Stimulated activated CD8-positive, alpha-beta memory T cell treated with anti-CD3 and anti-CD28 coated beads, Interleukin-2, amount 100 ng/mL, for 1 hour (primary cell): ENCODE measurements around the gene SERPINA4.

Experiments used
- DNase-seq, 2 donors: peaks; one replicate each; pipeline ENCODE4 v3.0.0-alpha.2; 2020; ENCODE audit warnings: low read depth in 2 of 2

The SERPINA4 gene

DNA sequence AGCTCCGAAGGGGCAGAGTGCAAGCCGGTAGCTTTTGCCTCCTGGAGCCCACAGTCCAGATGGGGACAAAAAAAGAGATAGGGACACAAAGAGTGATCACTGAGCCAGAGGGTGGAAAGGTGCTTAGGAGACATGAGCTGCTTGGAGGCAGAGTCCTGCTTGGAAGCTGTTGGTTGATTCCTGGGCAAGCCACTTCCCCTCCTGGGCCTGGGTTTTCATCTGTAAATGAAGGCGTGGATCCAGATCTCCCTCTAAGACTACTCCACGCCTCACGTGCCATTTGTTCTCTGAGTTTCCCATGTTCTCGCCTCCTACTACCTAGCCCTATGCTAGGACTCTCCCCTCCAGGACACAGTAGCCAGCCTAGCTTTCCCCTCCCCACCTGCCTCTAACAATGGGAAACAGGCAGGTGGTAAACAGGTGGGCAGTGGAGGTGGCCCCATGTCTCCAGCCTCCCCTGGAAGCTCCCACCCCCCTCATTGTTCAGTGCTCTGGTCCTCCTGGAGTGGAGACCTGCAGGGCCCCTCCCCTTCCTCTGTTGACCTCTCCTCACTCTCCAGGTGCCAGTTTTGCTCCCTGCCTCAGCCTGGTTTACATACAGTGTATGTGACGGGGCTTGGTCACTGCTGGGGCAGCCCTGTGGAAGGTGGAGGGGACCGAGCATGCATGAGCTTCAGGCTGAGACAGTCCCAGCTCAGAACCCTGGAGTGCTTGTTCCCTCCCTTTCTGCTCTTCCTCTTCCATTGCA, 54.8 kb downstream of the SERPINA4 start:
- DNase-seq, result no peak

DNA sequence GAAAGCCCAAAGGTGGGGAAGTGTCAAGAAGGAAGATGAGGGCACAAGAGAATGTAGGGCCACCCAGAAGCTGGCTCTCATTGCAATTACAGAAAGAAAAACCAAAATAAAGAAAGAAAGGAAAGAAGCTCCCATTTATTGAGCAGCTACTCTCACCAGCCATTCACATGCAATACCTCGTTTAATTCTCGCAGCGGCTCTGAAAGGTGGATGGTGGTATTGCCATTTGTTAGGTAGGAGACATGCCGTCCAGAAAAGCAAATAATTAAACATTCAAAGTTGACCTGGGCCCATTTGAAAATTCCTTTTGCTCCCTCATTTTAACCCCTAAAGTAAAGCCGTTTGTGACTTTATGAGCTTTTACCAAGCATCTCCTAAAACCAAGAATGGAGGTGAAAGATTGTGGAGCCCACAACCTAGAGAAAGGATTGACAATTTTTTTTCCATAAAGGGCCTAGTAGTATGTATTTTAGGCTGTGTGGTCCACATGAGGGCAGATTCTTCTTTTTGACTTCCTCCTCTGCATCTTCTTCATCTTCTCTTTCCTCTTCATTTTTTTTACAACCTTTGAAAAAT, 56.2 kb downstream of the SERPINA4 start:
- DNase-seq, result no peak

DNA sequence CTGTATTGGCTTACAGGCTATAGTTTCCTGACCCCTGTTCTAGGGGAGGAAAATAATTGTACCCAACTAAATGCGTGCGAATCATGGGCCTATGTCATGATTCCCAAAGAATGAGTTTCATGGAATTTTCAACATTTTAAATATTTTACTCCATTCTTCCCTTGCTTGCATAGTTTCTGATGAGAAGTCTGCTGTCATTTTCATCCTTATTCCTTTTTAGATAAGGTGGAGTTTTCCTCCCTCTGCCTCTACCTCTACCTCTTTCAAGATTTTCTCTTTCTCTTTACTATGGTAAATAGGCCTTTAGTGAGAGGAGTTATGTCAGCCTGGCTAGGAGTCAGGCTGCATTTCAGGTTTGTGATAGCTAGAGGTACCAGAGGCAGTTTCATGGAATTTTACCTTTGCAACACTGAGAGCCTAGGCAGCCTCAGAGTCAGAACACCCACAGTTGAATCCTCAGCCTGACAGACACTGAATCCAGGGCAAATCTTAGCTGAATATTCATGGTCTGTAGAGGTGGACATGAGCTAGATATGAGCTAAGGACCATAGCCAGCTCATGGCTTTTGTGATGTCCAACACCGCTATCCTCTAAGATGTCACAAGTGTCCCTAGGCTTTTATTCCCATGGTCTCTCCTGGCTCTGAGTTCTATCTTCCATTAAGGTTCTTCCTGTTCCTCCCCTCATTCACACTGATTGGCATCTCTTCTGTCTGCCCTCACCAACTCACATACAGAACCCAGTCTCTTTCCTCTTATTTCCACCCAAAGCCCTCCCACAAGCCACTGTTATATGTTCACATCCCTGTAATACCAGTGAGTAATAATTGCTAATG, 57.0 kb downstream of the SERPINA4 start:
- no peak for DNase-seq

DNA sequence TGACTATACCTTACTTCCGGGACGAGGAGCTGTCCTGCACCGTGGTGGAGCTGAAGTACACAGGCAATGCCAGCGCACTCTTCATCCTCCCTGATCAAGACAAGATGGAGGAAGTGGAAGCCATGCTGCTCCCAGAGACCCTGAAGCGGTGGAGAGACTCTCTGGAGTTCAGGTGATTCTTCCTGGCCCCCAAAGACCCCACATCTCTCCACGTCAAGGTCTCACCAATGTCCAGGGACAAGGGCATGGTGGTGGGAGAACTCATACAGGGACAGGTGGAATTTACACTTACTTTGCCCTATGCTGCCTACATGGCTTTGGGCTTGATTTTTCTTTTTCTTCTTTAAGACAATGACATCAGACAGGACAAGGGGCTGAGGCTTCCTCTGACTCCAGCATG, 58.1 kb downstream of the SERPINA4 start:
- DNase-seq, result no peak
